ENCODE results near the gene VRK1. TPM values are rescaled to one million over a fixed set of nuclear protein-coding genes. Genes with fewer than 3 reads are reported as not detected.

The VRK1 gene
- total and polyA plus RNA-seq, 2 of the 8 experiments (the other 6 are each of a cell fraction or from before 2014, with no cell fraction given), result 24.2 to 64.8 TPM

DNA sequence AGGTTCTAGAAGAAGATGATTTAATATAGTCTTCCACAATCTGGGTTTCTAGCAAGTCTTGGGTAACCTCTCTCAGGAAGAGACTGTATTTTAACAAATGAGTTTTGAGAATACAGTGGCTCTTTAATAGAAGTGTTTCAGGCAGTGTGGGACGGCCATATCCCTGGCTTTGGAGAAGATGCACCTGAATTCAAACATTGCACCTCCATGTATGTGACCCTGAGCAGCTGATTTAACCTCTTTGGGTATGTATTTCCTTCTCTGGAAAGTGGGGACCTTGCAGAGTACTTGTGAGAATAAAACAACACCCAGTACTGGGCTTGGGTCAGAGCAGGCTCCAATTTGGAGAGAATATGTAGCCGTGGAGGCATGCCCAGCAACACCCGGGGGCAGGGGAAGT, 15.8 kb upstream of the VRK1 start:
- Histone ChIP-seq H4K20me1 (replicated peaks in 1 of 2; ENCODE audit: control insufficient read depth in 1 of 2, insufficient read depth in 2 of 2, low read length in 2 of 2) (no peaks in the 10 kb centered on the region), H3K4me2 (ENCODE audit: insufficient read depth in 1 of 2, low read depth in 2 of 2, low read length in 2 of 2) (no peak overlapping the region), H3K27ac (ENCODE audit: low read depth, low read length) (no peak overlapping the region), H3K4me1 (replicated peaks in 1 of 4; ENCODE audit: control insufficient read depth in 3 of 4, insufficient read depth in 4 of 4, low read length in 3 of 4) (no peaks in the 10 kb centered on the region), H3K14ac (ENCODE audit: insufficient read length) (no peak overlapping the region), H2AFZ (ENCODE audit: low read length) (no peak overlapping the region), H2AK5ac (ENCODE audit: low read depth, low read length) (no peak overlapping the region), H3K36me3 (ENCODE audit: control insufficient read depth in 2 of 4, insufficient read depth in 4 of 4, low read length in 3 of 4) (no peaks in the 10 kb centered on the region), H3K23ac (ENCODE audit: insufficient read length) (no peak overlapping the region), H3K79me1 (ENCODE audit: low read depth, low read length) (no peaks in the 10 kb centered on the region), H4K91ac (replicated peaks; ENCODE audit: insufficient read length, low read length) (no peak overlapping the region), H3K23me2 (ENCODE audit: low read depth, low read length) (no peaks in the 10 kb centered on the region), H2BK20ac (ENCODE audit: low read length) (no peak overlapping the region), H3K4ac (replicated peaks; ENCODE audit: insufficient read length, low read depth, low read length) (no peak overlapping the region), H3K27me3 (replicated peaks in 1 of 4; ENCODE audit: control insufficient read depth in 3 of 4, extremely low read depth in 1 of 4, insufficient read depth in 3 of 4, low read length in 3 of 4) (no peaks in the 10 kb centered on the region), H4K8ac (ENCODE audit: extremely low read depth, insufficient read depth, low read length) (no peak overlapping the region), H2BK5ac (ENCODE audit: low read depth, low read length) (no peak overlapping the region), H3K9me3 (ENCODE audit: insufficient read depth in 2 of 2, low read depth in 1 of 2, low read length in 1 of 2) (no peaks in the 10 kb centered on the region), H2BK15ac (ENCODE audit: low read length) (no peak overlapping the region), H3K4me3 (ENCODE audit: extremely low read depth in 1 of 4, insufficient read depth in 2 of 4, low read depth in 3 of 4, low read length in 4 of 4) (no peak overlapping the region), H3K9ac (replicated peaks in 1 of 4; ENCODE audit: extremely low read depth in 1 of 4, low read depth in 3 of 4, low read length in 3 of 4) (no peak overlapping the region), H4K5ac (ENCODE audit: insufficient read length, low read depth, low read length) (no peak overlapping the region), H2BK12ac (ENCODE audit: low read depth, low read length) (no peak overlapping the region), H2BK120ac (replicated peaks; ENCODE audit: low read depth, low read length) (no peak overlapping the region), H3K79me2 (ENCODE audit: control insufficient read depth in 1 of 2, insufficient read depth in 2 of 2, low read length in 2 of 2) (no peaks in the 10 kb centered on the region), H3K18ac (ENCODE audit: extremely low read depth, low read length) (no peak overlapping the region), H3K56ac (replicated peaks; ENCODE audit: insufficient read length, low read depth, low read length) (no peak overlapping the region)
- 95% methylated on average over 3 of the region's 3 CpGs; no CpG with 5 or more reads in 1 of the 2 experiments for WGBS, 2 experiments (ENCODE audit: extremely low coverage in 1 of 2, insufficient coverage in 1 of 2, insufficient read length in 1 of 2, insufficient replicate concordance in 2 of 2, low coverage in 1 of 2, low lambda C conversion rate in 2 of 2, missing lambda C conversion rate in 1 of 2)
- DNase-seq (ENCODE audit: low read depth in 1 of 2, low spot score in 2 of 2) (no peak), FAIRE-seq (no peak)
- ChIA-PET CTCF (ENCODE audit: partially characterized antibody) (no interaction called here), POLR2A (ENCODE audit: partially characterized antibody) (no interaction called here)
- no peak for TF ChIP-seq SIN3A (conservative IDR thresholded peaks at IDR 0.05 in 1 of 2, IDR thresholded peaks at IDR 0.05 in 1 of 2; ENCODE audit: low read depth in 1 of 2, low read length in 2 of 2)
- TF ChIP-seq JUN (IDR thresholded peaks at IDR 0.05; ENCODE audit: low read depth, low read length), result no peak
- TF ChIP-seq, protein P1, sequence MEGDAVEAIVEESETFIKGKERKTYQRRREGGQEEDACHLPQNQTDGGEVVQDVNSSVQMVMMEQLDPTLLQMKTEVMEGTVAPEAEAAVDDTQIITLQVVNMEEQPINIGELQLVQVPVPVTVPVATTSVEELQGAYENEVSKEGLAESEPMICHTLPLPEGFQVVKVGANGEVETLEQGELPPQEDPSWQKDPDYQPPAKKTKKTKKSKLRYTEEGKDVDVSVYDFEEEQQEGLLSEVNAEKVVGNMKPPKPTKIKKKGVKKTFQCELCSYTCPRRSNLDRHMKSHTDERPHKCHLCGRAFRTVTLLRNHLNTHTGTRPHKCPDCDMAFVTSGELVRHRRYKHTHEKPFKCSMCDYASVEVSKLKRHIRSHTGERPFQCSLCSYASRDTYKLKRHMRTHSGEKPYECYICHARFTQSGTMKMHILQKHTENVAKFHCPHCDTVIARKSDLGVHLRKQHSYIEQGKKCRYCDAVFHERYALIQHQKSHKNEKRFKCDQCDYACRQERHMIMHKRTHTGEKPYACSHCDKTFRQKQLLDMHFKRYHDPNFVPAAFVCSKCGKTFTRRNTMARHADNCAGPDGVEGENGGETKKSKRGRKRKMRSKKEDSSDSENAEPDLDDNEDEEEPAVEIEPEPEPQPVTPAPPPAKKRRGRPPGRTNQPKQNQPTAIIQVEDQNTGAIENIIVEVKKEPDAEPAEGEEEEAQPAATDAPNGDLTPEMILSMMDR (IDR thresholded peaks at IDR 0.05; ENCODE audit: control extremely low read depth in 1 of 3, insufficient read depth in 1 of 3, low read depth in 1 of 3, low read length in 3 of 3), result no peak
- no peak for TF ChIP-seq EGR1 (IDR thresholded peaks at IDR 0.05; ENCODE audit: borderline replicate concordance, low read depth, low read length)
- TF ChIP-seq CBX8 (IDR thresholded peaks at IDR 0.05; ENCODE audit: borderline replicate concordance, low read depth, low read length), result no peak
- TF ChIP-seq, protein P2, sequence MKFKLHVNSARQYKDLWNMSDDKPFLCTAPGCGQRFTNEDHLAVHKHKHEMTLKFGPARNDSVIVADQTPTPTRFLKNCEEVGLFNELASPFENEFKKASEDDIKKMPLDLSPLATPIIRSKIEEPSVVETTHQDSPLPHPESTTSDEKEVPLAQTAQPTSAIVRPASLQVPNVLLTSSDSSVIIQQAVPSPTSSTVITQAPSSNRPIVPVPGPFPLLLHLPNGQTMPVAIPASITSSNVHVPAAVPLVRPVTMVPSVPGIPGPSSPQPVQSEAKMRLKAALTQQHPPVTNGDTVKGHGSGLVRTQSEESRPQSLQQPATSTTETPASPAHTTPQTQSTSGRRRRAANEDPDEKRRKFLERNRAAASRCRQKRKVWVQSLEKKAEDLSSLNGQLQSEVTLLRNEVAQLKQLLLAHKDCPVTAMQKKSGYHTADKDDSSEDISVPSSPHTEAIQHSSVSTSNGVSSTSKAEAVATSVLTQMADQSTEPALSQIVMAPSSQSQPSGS (IDR thresholded peaks at IDR 0.05; ENCODE audit: low read length), result no peak
- no peak for TF ChIP-seq POLR2A (IDR thresholded peaks at IDR 0.05; ENCODE audit: control extremely low read depth in 1 of 2, low read depth in 2 of 2, low read length in 2 of 2)
- TF ChIP-seq CREB1 (IDR thresholded peaks at IDR 0.05), result no peak
- TF ChIP-seq RNF2 (IDR thresholded peaks at IDR 0.05; ENCODE audit: borderline replicate concordance, low read depth, low read length, missing control alignments, poor library complexity, severe bottlenecking), result no peak
- no peak for TF ChIP-seq FOSL1 (IDR thresholded peaks at IDR 0.05; ENCODE audit: insufficient read depth, low read depth, low read length)

All from H1 (cell line).